ENCODE data around the gene PDCD6IP. TPM values are rescaled to one million over a fixed set of nuclear protein-coding genes. Genes with fewer than 3 reads are reported as not detected.

PDCD6IP gene
- total RNA-seq, 2 donors from 2014 or later: 117 to 151 TPM

- Histone ChIP-seq H3K9me3 (no peaks in the 10 kb centered on the region), H3K4me3 (no peak overlapping the region), H3K4me1 (ENCODE audit: control insufficient read depth in 1 of 2, low read depth in 2 of 2) (no peaks in the 10 kb centered on the region), H3K36me3 (no peaks in the 10 kb centered on the region), H3K27me3 (replicated peaks; ENCODE audit: insufficient read depth) (no peaks in the 10 kb centered on the region), H3K27ac (no peak overlapping the region)
- no peak for ATAC-seq (ENCODE audit: insufficient number of reproducible peaks, low FRiP score, low read depth)
- TF ChIP-seq, protein P1, sequence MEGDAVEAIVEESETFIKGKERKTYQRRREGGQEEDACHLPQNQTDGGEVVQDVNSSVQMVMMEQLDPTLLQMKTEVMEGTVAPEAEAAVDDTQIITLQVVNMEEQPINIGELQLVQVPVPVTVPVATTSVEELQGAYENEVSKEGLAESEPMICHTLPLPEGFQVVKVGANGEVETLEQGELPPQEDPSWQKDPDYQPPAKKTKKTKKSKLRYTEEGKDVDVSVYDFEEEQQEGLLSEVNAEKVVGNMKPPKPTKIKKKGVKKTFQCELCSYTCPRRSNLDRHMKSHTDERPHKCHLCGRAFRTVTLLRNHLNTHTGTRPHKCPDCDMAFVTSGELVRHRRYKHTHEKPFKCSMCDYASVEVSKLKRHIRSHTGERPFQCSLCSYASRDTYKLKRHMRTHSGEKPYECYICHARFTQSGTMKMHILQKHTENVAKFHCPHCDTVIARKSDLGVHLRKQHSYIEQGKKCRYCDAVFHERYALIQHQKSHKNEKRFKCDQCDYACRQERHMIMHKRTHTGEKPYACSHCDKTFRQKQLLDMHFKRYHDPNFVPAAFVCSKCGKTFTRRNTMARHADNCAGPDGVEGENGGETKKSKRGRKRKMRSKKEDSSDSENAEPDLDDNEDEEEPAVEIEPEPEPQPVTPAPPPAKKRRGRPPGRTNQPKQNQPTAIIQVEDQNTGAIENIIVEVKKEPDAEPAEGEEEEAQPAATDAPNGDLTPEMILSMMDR (IDR thresholded peaks at IDR 0.05): no peak
- no peak for DNase-seq (ENCODE audit: low spot score)
These were observed 116.4 kb downstream of the PDCD6IP start for GRCh38 chr3:33914731-33915379.

DNA sequence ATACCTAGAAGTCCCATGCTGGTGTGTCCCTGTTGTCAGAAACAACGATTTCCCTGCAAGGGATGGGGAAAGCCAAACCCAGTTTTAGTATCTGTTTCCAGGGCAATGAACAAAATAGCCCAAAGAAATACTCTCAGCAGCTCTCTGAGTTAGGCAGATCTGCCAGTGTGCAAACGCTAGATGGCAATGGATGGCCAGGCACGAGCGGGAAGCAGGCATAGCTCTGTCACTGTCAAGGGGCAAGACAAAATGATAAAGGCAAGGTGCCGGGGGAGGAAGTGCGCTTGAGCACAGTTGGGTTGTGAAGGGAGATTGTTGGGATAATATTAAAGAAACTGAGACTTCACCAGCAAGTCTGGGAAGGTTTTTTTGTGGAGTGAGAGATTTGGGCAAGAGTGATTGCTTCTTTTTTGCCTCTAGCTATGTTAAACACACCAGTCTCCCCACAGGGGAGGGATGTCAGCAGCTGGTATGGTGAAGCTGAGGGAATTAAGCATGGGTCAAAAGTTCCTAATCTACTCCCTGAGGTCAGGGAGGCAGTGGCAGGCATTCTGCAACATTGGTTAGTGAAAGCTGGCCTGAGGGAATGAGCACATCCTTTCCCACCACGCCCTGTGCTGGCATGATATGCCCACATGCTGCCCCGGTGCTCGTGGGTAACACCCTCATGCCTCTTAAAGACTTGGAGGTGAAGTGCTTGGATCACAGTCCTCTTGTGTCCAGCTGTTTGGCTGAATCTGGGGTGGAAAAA is 117.5 kb downstream of the PDCD6IP start:
- H3K36me3 ChIP-seq: no peaks in the 10 kb centered on the region
- H3K4me1 ChIP-seq (ENCODE audit: control insufficient read depth in 1 of 2, low read depth in 2 of 2): no peaks in the 10 kb centered on the region
- DNase-seq (ENCODE audit: low spot score) (no peak), ATAC-seq (ENCODE audit: insufficient number of reproducible peaks, low FRiP score, low read depth) (no peak)
- H3K4me3 ChIP-seq: no peak overlapping the region
- no peak overlapping the region for H3K27ac ChIP-seq
- no peaks in the 10 kb centered on the region for H3K9me3 ChIP-seq
- TF ChIP-seq, protein P1 (IDR thresholded peaks at IDR 0.05): no peak
- no peaks in the 10 kb centered on the region for H3K27me3 ChIP-seq (replicated peaks; ENCODE audit: insufficient read depth)

DNA sequence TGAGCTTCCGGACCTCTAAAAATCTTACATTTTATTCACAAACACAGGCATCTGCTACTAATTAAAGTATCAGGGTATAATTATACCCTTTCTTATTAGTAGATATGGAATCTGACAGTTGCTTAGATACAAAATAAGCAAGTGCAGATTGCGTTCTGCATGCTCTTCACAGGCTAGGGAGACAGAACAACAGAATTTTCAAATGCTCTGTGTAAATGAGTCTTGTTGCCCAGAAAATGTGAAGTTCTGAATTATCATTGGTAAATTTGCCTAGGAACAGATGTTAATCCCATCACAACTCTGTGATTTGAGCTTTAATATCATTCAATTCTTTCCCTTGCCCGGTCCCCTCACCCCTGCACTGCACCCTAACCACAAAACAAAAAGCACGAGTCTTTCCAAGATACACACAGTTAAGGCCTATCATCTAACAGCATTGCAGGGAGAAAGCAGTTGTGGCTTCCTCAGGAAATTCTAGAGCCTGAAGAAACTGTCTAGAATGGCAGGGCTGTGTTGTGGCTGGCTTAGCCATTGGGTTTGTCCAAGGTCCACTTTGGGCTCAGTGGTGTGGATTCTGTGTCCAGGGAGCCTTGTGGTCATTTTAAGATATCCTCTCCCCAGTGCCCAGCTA is 119.8 kb downstream of the PDCD6IP start:
- TF ChIP-seq, protein P1 (IDR thresholded peaks at IDR 0.05): no peak
- no peaks in the 10 kb centered on the region for H3K36me3 ChIP-seq
- H3K27ac ChIP-seq: no peak overlapping the region
- H3K27me3 ChIP-seq (replicated peaks; ENCODE audit: insufficient read depth): no peaks in the 10 kb centered on the region
- no peaks in the 10 kb centered on the region for H3K4me1 ChIP-seq (ENCODE audit: control insufficient read depth in 1 of 2, low read depth in 2 of 2)
- DNase-seq (ENCODE audit: low spot score) (no peak), ATAC-seq (ENCODE audit: insufficient number of reproducible peaks, low FRiP score, low read depth) (no peak)
- no peak overlapping the region for H3K4me3 ChIP-seq
- H3K9me3 ChIP-seq: no peaks in the 10 kb centered on the region

Other genes starting within 250 kb of the PDCD6IP start
- 100 to 1,000 TPM; 122 to 126 TPM for gene CLASP2, start 80.4 kb upstream of the PDCD6IP start, total RNA-seq